Mesenchymal stem cell (in vitro differentiated cells and primary cell): Measurements from ENCODE around the gene AP4M1.
A peak's percentile ranks its signal among the peaks of the same experiment; 100 is the strongest.

Experiments used
- DNase-seq: peaks from one replicate; pipeline ENCODE4 v3.0.0-alpha.2; 2013
- H2AFZ ChIP-seq: one replicate; pipeline ENCODE4 v1.6.1; 2013; ENCODE audit warnings: low read depth, mild to moderate bottlenecking, control low read depth, inconsistent platforms, low read length, moderate library complexity
- H2AK5ac ChIP-seq: 2 replicates; pipeline ENCODE4 v1.6.1; 2013; ENCODE audit warnings: low read length, moderate library complexity, mild to moderate bottlenecking, inconsistent platforms; ENCODE audit not compliant: severe bottlenecking
- H2BK120ac ChIP-seq: one replicate; pipeline ENCODE4 v1.6.1; 2013; ENCODE audit warnings: low read depth, mild to moderate bottlenecking, inconsistent platforms, low read length, moderate library complexity
- H2BK12ac ChIP-seq, 2 experiments: one replicate each; pipeline ENCODE4 v1.6.1; 2013; ENCODE audit warnings: inconsistent platforms in 2 of 2, low read length in 2 of 2, mild to moderate bottlenecking in 2 of 2, moderate library complexity in 2 of 2, control low read depth in 1 of 2
- H2BK15ac ChIP-seq: one replicate; pipeline ENCODE4 v1.6.1; 2013; ENCODE audit warnings: mild to moderate bottlenecking, low read depth, inconsistent platforms; ENCODE audit not compliant: poor library complexity, severe bottlenecking
- H2BK5ac ChIP-seq: 2 replicates; pipeline ENCODE4 v1.6.1; 2013; ENCODE audit warnings: low read depth, mild to moderate bottlenecking, low read length, control low read depth, inconsistent platforms; ENCODE audit not compliant: poor library complexity, severe bottlenecking
- H3K14ac ChIP-seq, 2 experiments: one replicate each; pipeline ENCODE4 v1.6.1; 2013; ENCODE audit warnings: inconsistent platforms in 2 of 2, low read length in 2 of 2, control low read depth in 1 of 2, mild to moderate bottlenecking in 1 of 2, moderate library complexity in 1 of 2
- H3K18ac ChIP-seq, 2 experiments: one replicate each; pipeline ENCODE4 v1.6.1; 2013; ENCODE audit warnings: inconsistent platforms in 2 of 2, low read length in 2 of 2, control low read depth in 1 of 2, low read depth in 1 of 2, mild to moderate bottlenecking in 1 of 2
- H3K23ac ChIP-seq, 2 experiments: one replicate each; pipeline ENCODE4 v1.6.1; 2013; ENCODE audit warnings: inconsistent platforms in 2 of 2, low read length in 2 of 2, mild to moderate bottlenecking in 2 of 2, moderate library complexity in 2 of 2, control low read depth in 1 of 2
- H3K27ac ChIP-seq: 2 replicates; pipeline ENCODE4 v1.5.1; 2013; ENCODE audit warnings: mild to moderate bottlenecking, moderate library complexity, low read length, control low read depth, inconsistent platforms; ENCODE audit not compliant: poor library complexity, severe bottlenecking
- H3K27me3 ChIP-seq, 2 experiments: 2 replicates each; pipeline versions ENCODE4 v1.6.1 to v1.7.0; 2013; ENCODE audit warnings: low read length in 2 of 2, mild to moderate bottlenecking in 2 of 2, moderate library complexity in 2 of 2, control low read depth in 1 of 2, inconsistent platforms in 1 of 2; ENCODE audit not compliant: control insufficient read depth in 1 of 2, insufficient read depth in 1 of 2
- H3K36me3 ChIP-seq, 2 experiments: 2 replicates each; pipeline versions ENCODE4 v1.6.1 to v1.7.0; 2013; ENCODE audit warnings: low read length in 2 of 2, control low read depth in 1 of 2, inconsistent platforms in 1 of 2, low read depth in 1 of 2, mild to moderate bottlenecking in 1 of 2; ENCODE audit not compliant: insufficient read depth in 2 of 2, control insufficient read depth in 1 of 2
- H3K4ac ChIP-seq, 2 experiments: one replicate each; pipeline ENCODE4 v1.6.1; 2013; ENCODE audit warnings: inconsistent platforms in 2 of 2, low read length in 2 of 2, mild to moderate bottlenecking in 2 of 2, moderate library complexity in 2 of 2, control low read depth in 1 of 2, low read depth in 1 of 2
- H3K4me1 ChIP-seq: 2 replicates; pipeline ENCODE4 v1.6.1; 2013; ENCODE audit warnings: low read depth, low read length, control low read depth; ENCODE audit not compliant: control insufficient read depth, insufficient read depth
- H3K4me2 ChIP-seq: 2 replicates; pipeline ENCODE4 v1.6.1; 2013; ENCODE audit warnings: low read length, mild to moderate bottlenecking, inconsistent platforms; ENCODE audit not compliant: poor library complexity, severe bottlenecking
- H3K4me3 ChIP-seq, 2 experiments: 2 replicates each; pipeline versions ENCODE4 v1.5.1 to v1.7.0; 2013; ENCODE audit warnings: low read length in 2 of 2, mild to moderate bottlenecking in 2 of 2, control low read depth in 1 of 2, low read depth in 1 of 2; ENCODE audit not compliant: insufficient read depth in 1 of 2
- H3K79me1 ChIP-seq: replicated peaks from 2 replicates; pipeline ENCODE4 v1.6.1; 2013; ENCODE audit warnings: mild to moderate bottlenecking, control low read depth, low read length, inconsistent platforms; ENCODE audit not compliant: poor library complexity, severe bottlenecking
- H3K9ac ChIP-seq: 2 replicates; pipeline ENCODE4 v1.7.0; 2013; ENCODE audit warnings: mild to moderate bottlenecking, low read length, moderate library complexity
- H3K9me3 ChIP-seq: 2 replicates; pipeline ENCODE4 v1.7.0; 2013; ENCODE audit warnings: mild to moderate bottlenecking, low read length; ENCODE audit not compliant: control insufficient read depth
- H4K8ac ChIP-seq: one replicate; pipeline ENCODE4 v1.6.1; 2013; ENCODE audit warnings: inconsistent platforms, mild to moderate bottlenecking, low read length, moderate library complexity
- H4K91ac ChIP-seq: one replicate; pipeline ENCODE4 v1.6.1; 2013; ENCODE audit warnings: mild to moderate bottlenecking, low read length, inconsistent platforms
- WGBS: methylation state at CpG from one replicate; pipeline ENCODE4 v1.1.7; 2013; ENCODE audit warnings: mixed read lengths; 5-methylcytosine and 5-hydroxymethylcytosine counted together

AP4M1 gene

DNA sequence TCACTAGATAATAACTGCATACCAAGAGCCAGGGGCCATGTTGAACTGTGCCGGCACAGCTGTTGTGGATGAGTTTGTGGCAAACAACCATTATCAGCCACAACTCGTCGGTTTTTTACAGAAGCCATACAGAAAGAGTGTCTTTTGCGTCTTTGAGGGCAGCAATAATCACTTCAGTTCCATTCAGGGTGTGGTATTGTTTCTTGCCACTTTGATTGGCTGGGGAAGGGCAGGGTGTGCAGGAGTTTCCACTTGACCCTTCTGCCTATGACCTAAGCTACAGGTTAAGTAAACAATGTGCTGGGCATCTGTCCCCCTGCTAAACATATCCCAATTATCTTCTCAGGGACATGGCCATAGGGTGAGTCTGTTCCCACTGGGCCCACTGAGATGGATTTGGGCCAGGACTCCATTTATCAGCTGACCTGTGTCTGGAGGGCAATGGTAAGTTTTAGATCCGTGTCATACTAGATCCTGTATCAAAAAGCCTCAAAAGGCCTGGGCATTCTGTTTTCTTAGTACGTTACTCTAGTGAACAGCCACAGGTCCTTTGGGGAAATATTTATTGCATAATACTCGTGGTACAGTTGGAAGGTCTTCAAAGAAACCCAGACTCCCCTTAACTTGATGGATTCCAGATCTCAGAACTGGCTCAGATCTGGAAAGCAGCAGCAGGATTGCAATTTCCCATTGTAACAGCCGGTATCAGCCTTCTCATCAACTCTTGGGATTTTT lies 35.8 kb upstream of the AP4M1 start:
- Histone ChIP-seq H3K36me3 (peaks cover 67 to 75% of the 10 kb centered on the region in 2 experiments), H3K79me1 (peaks cover 16% of the 10 kb centered on the region), H3K4me2 (no peak overlapping the region), H3K4me1 (no peaks in the 10 kb centered on the region), H2BK5ac (no peak overlapping the region), H3K23ac (no peak overlapping the region), H2BK12ac (peak overlapping the region in 1 of 2 experiments; percentile 21), H2BK120ac (no peak overlapping the region), H3K9me3 (peaks cover 10% of the 10 kb centered on the region), H2AFZ (no peak overlapping the region), H2AK5ac (no peak overlapping the region), H4K91ac (no peak overlapping the region), H3K4ac (peak overlapping the region in 1 of 2 experiments; percentile 24), H2BK15ac (no peak overlapping the region), H3K27me3 (no peaks in the 10 kb centered on the region), H3K9ac (peak overlapping the region; percentile 34), H3K14ac (no peak overlapping the region), H4K8ac (peak overlapping the region; percentile 45), H3K18ac (peak overlapping the region; percentile 52 to 86), H3K27ac (no peak overlapping the region), H3K4me3 (peak overlapping the region in 1 of 2 experiments; percentile 20)
- WGBS, result 38% methylated on average over 8 of the region's 8 CpGs
- DNase-seq, result peak; percentile 98

DNA sequence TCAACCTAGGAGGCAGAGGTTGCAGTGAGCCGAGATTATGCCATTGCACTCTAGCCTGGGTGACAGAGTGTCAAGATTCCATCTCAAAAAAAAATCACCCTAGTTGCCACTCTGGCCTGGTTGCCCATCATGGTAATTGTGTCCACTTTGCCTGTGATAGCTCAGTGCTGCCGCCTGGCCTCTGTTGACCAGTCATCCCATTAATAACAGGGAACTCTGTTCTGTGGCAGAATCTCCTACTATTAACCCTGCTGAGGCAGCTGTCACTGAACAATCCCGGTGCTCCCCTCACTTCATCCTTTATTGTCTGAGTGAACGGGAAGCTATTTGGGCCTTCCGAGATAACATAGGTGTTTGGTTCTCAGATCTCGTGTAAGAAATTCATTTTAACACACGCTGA lies 34.5 kb upstream of the AP4M1 start:
- H3K4me3 ChIP-seq, result no peak overlapping the region
- no peak overlapping the region for H2AK5ac ChIP-seq
- H3K27me3 ChIP-seq, result no peaks in the 10 kb centered on the region
- no peak overlapping the region for H3K18ac ChIP-seq
- no peak for DNase-seq
- peaks cover 69 to 76% of the 10 kb centered on the region in 2 experiments for H3K36me3 ChIP-seq
- peaks cover 23% of the 10 kb centered on the region for H3K9me3 ChIP-seq
- peaks cover 21% of the 10 kb centered on the region for H3K79me1 ChIP-seq
- H4K8ac ChIP-seq, result no peak overlapping the region
- no peaks in the 10 kb centered on the region for H3K4me1 ChIP-seq
- H3K23ac ChIP-seq, result no peak overlapping the region
- H3K27ac ChIP-seq, result no peak overlapping the region
- H3K4ac ChIP-seq, result no peak overlapping the region
- H2AFZ ChIP-seq, result no peak overlapping the region
- H3K4me2 ChIP-seq, result no peak overlapping the region
- H2BK12ac ChIP-seq, result no peak overlapping the region
- no peak overlapping the region for H2BK120ac ChIP-seq
- H2BK15ac ChIP-seq, result no peak overlapping the region
- WGBS, result 92% methylated on average over 7 of the region's 7 CpGs
- H3K14ac ChIP-seq, result no peak overlapping the region
- H2BK5ac ChIP-seq, result no peak overlapping the region
- H4K91ac ChIP-seq, result no peak overlapping the region
- no peak overlapping the region for H3K9ac ChIP-seq

DNA sequence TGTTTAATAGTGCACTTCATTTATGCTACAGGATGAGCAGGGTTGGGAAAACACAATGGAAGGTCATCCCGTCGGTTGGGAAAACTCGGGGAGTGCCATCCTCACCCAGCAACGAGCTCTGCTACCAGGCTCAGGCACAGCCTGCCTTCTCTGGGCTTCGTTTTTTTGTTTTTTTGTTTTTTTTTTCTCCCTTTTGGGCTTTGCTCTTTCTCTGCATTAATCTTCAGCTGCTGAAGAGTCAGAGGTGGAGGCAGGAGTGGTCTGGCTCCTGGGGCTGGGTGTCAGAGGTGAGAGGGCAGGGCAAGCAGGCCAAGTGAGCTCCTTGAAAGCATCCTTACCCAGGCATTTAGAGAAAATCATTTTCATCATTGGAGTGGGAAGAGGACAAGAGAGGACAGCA lies 31.5 kb upstream of the AP4M1 start:
- H3K79me1 ChIP-seq, result peaks cover 29% of the 10 kb centered on the region
- no peak for DNase-seq

DNA sequence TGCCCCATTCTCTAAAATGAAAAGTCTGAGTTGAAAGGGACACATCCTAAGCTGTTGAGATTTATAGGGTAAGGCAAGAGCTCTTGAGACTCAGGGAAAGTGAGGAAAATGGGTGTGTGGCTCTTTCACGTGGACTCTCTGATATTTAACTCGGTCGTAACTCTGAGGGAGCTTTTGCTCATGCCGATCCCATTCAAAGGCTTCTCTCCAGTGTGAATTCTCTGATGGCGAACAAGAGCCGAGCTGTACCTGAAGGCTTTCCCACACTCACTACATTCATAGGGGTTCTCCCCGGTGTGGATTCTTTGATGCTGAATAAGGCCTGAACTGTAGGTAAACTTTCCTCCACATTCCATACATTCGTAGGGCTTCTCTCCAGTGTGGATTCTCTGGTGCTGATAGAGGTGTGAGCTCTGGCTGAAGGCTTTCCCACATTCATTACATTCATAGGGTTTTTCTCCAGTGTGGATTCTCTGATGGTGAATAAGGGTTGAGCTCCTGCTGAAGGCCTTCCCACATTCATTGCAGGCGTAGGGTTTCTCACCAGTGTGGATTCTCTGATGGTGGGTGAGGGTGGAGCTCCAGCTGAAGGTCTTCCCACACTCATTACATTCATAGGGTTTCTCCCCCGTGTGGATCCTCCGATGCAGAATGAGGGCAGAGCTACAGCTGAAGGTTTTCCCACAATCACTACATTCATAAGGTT lies 30.3 kb upstream of the AP4M1 start:
- H3K14ac ChIP-seq, result no peak overlapping the region
- no peak overlapping the region for H2AFZ ChIP-seq
- no peaks in the 10 kb centered on the region for H3K27me3 ChIP-seq
- no peak overlapping the region for H4K8ac ChIP-seq
- no peak overlapping the region for H3K4ac ChIP-seq
- peak overlapping the region in 1 of 2 experiments; percentile 53 for H3K4me3 ChIP-seq
- no peak overlapping the region for H3K9ac ChIP-seq
- H3K36me3 ChIP-seq, result peaks cover 87 to 88% of the 10 kb centered on the region in 2 experiments
- WGBS, result 99% methylated on average over 7 of the region's 11 CpGs
- H3K79me1 ChIP-seq, result peaks cover 32% of the 10 kb centered on the region
- H4K91ac ChIP-seq, result no peak overlapping the region
- DNase-seq, result no peak
- no peak overlapping the region for H3K4me2 ChIP-seq
- H3K27ac ChIP-seq, result no peak overlapping the region
- no peak overlapping the region for H2BK12ac ChIP-seq
- H2BK15ac ChIP-seq, result no peak overlapping the region
- H3K18ac ChIP-seq, result no peak overlapping the region
- H2BK120ac ChIP-seq, result no peak overlapping the region
- H2BK5ac ChIP-seq, result no peak overlapping the region
- peaks cover 46% of the 10 kb centered on the region for H3K9me3 ChIP-seq
- H3K23ac ChIP-seq, result no peak overlapping the region
- H2AK5ac ChIP-seq, result no peak overlapping the region
- H3K4me1 ChIP-seq, result no peaks in the 10 kb centered on the region

More for the DNA sequence above, 31.5 kb upstream of the AP4M1 start:
- Histone ChIP-seq H3K27ac (no peak overlapping the region), H2BK120ac (no peak overlapping the region), H3K9me3 (peaks cover 45% of the 10 kb centered on the region), H3K4me1 (no peaks in the 10 kb centered on the region), H2BK12ac (no peak overlapping the region), H3K4me3 (peak overlapping the region in 1 of 2 experiments; percentile 53), H4K8ac (no peak overlapping the region), H3K27me3 (no peaks in the 10 kb centered on the region), H2AK5ac (no peak overlapping the region), H4K91ac (no peak overlapping the region), H3K23ac (no peak overlapping the region), H3K18ac (no peak overlapping the region), H3K4me2 (no peak overlapping the region), H2BK15ac (no peak overlapping the region), H3K36me3 (peaks cover 77 to 82% of the 10 kb centered on the region in 2 experiments), H2BK5ac (no peak overlapping the region), H3K14ac (no peak overlapping the region), H3K9ac (no peak overlapping the region), H3K4ac (no peak overlapping the region), H2AFZ (no peak overlapping the region)
- WGBS, result 99% methylated on average over 5 of the region's 5 CpGs
